PC-9 (cell line): ENCODE measurements around the gene MFSD12. TPM values are rescaled to one million over a fixed set of nuclear protein-coding genes. Genes with fewer than 3 reads are reported as not detected.
A peak's percentile ranks its signal among the peaks of the same experiment; 100 is the strongest.

Experiments
- BruUV-seq: library from RNA; stranded (reverse); fragments of 400-500 nt; replicated peaks from 2 replicates; lab custom pipeline; 2021; lab: Mats Ljungman, UMichigan
- CTCF ChIA-PET: fragments of 300-600 bp; sonication (Branson Sonifier 250); formaldehyde crosslinking; loops from one replicate; lab custom pipeline; 2022; ENCODE audit warnings: antibody characterized with exemption; lab: Charles Lee
- POLR2A ChIA-PET: fragments of 300-600 bp; sonication (Branson Sonifier 250); formaldehyde crosslinking; loops from one replicate; lab custom pipeline; 2022; ENCODE audit warnings: antibody characterized with exemption; ENCODE audit not compliant: unreplicated experiment; lab: Charles Lee
- DNase-seq, 2 experiments: peaks; one replicate each; pipeline versions ENCODE4 v3.0.0 to v3.0.0-alpha.2; 2015 to 2022; ENCODE audit warnings: mixed read lengths in 1 of 2
- H2AFZ ChIP-seq: fragments of 200-600 bp; sonication (generic); 2 replicates; pipeline ENCODE4 v1.8.1; 2017; ENCODE audit warnings: antibody characterized with exemption
- H3F3A ChIP-seq: fragments of 200-600 bp; sonication (generic); 2 replicates; pipeline ENCODE4 v1.8.1; 2017; ENCODE audit warnings: antibody characterized with exemption, mild to moderate bottlenecking, low read depth; ENCODE audit not compliant: insufficient read depth
- H3K27ac ChIP-seq: fragments of 200-600 bp; sonication (generic); 2 replicates; pipeline ENCODE4 v1.6.1; 2016; ENCODE audit warnings: mixed run types
- H3K27me3 ChIP-seq: fragments of 200-600 bp; sonication (generic); 2 replicates; pipeline ENCODE4 v1.6.1; 2016; ENCODE audit warnings: low read depth, mixed run types; ENCODE audit not compliant: insufficient read depth
- H3K36me3 ChIP-seq: fragments of 200-600 bp; sonication (generic); 2 replicates; pipeline ENCODE4 v1.6.1; 2016; ENCODE audit warnings: low read depth, mixed run types
- H3K4me1 ChIP-seq: fragments of 200-600 bp; sonication (generic); replicated peaks from 2 replicates; pipeline ENCODE4 v1.6.1; 2016; ENCODE audit warnings: mixed run types; ENCODE audit not compliant: insufficient read depth
- H3K4me2 ChIP-seq: fragments of 200-600 bp; sonication (generic); 2 replicates; pipeline ENCODE4 v1.6.1; 2017; ENCODE audit warnings: mixed run types
- H3K4me3 ChIP-seq: fragments of 200-600 bp; sonication (generic); 2 replicates; pipeline ENCODE4 v1.6.1; 2016; ENCODE audit warnings: mixed run types
- H3K79me2 ChIP-seq: fragments of 200-600 bp; sonication (generic); 2 replicates; pipeline ENCODE4 v1.6.1; 2017; ENCODE audit warnings: low read depth, mixed run types
- H3K9me2 ChIP-seq: fragments of 200-600 bp; sonication (generic); 2 replicates; pipeline ENCODE4 v1.8.1; 2017; ENCODE audit warnings: mild to moderate bottlenecking; ENCODE audit not compliant: insufficient read depth
- H3K9me3 ChIP-seq: fragments of 200-600 bp; sonication (generic); 2 replicates; pipeline ENCODE4 v1.8.1; 2016; ENCODE audit warnings: low read depth; ENCODE audit not compliant: insufficient read depth
- H4K20me1 ChIP-seq: fragments of 200-600 bp; sonication (generic); 2 replicates; pipeline ENCODE4 v1.8.1; 2017; ENCODE audit not compliant: insufficient read depth
- EZH2 ChIP-seq: fragments of 200-600 bp; sonication (generic); IDR thresholded peaks from 2 replicates; pipeline ENCODE4 v1.8.0; 2017; ENCODE audit warnings: antibody characterized with exemption, low read depth
- intact Hi-C: fragments of 100-400 bp; cut with micrococcal nuclease; formaldehyde crosslinking; loops from one replicate; pipeline ENCODE4 v1.10.0; 2022; ENCODE audit not compliant: unreplicated experiment
- total RNA-seq: library from RNA; stranded (reverse); gene quantifications from 2 replicates; pipeline ENCODE4 v1.2.3, GENCODE V29; 2021
- TF ChIP-seq, protein P1 (sequence below): fragments of 200-600 bp; sonication (generic); conservative IDR thresholded peaks from 2 replicates; pipeline ENCODE4 v1.6.1; 2017; ENCODE audit warnings: mixed run types, antibody characterized with exemption, mild to moderate bottlenecking, moderate library complexity

Gene MFSD12
- total RNA-seq, 1 experiment from 2014 or later, result 70.0 TPM

DNA sequence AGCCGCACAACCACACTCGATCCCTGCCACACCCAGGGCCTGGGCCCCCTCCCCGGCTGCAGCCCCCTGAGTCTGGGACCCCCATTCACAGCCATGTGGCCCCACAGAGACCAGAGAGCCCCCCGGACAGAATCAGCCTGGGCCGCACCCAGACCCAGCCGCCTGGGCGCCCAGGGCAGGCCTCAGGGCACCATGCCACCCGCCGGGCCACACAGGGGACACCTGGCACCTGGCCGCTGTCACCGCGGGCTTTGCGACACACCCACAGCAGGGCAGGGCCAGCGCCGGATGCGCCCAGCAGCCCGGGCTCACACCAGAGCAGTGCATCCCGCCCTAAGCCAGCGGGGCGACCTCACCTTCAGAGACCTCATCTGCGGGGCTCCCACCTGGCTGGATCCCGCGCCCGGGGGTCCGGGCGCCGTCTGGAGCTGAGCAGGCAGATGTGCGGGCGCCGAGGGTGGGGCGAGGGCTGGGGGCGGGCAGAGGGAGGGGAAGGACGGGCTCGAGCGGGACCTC, 48.8 kb upstream of the MFSD12 start:
- DNase-seq, result peak; percentile 40 to 69
- BruUV-seq, result no TSS peak
- Histone ChIP-seq H3K9me3 (no peaks in the 10 kb centered on the region), H3K4me3 (peak overlapping the region; percentile 33; the same call in 1 of the 2 replicates), H3K9me2 (no peaks in the 10 kb centered on the region), H3K79me2 (no peaks in the 10 kb centered on the region), H2AFZ (peak overlapping the region; percentile 62; the same call in 1 of the 2 replicates), H3K4me1 (0 out of 2 replicates have a peak, but pooled peaks cover 3% of the 10 kb centered on the region), H3F3A (0 out of 2 replicates have a peak, but pooled peaks cover 7% of the 10 kb centered on the region), H3K27me3 (no peaks in the 10 kb centered on the region), H3K27ac (no peak overlapping the region), H3K4me2 (peak overlapping the region; percentile 68), H3K36me3 (no peaks in the 10 kb centered on the region), H4K20me1 (no peaks in the 10 kb centered on the region)
- CTCF ChIA-PET, result no interaction called here
- POLR2A ChIA-PET, result no interaction called here
- intact Hi-C loops, result no loop called here
- TF ChIP-seq, protein P1, sequence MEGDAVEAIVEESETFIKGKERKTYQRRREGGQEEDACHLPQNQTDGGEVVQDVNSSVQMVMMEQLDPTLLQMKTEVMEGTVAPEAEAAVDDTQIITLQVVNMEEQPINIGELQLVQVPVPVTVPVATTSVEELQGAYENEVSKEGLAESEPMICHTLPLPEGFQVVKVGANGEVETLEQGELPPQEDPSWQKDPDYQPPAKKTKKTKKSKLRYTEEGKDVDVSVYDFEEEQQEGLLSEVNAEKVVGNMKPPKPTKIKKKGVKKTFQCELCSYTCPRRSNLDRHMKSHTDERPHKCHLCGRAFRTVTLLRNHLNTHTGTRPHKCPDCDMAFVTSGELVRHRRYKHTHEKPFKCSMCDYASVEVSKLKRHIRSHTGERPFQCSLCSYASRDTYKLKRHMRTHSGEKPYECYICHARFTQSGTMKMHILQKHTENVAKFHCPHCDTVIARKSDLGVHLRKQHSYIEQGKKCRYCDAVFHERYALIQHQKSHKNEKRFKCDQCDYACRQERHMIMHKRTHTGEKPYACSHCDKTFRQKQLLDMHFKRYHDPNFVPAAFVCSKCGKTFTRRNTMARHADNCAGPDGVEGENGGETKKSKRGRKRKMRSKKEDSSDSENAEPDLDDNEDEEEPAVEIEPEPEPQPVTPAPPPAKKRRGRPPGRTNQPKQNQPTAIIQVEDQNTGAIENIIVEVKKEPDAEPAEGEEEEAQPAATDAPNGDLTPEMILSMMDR, result no peak
- no peak for TF ChIP-seq EZH2

DNA sequence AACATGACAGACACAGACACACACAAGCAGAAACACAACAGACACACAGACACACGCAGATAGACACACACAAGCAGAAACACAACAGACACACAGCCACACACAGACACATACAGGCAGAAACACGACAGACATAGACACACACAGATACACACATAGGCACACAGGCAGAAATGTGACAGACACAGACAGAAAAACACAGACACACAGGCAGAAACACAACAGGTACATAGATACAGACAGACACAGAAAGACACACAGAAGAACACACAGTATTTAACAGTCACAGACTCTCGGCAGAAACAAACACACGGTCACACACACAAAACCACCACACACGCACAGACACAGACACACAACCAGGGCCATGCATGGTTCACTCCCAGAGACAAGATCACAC, 48.4 kb upstream of the MFSD12 start:
- Histone ChIP-seq H3K9me2 (no peaks in the 10 kb centered on the region), H3F3A (0 out of 2 replicates have a peak, but pooled peaks cover 7% of the 10 kb centered on the region), H3K79me2 (no peaks in the 10 kb centered on the region), H3K27ac (no peak overlapping the region), H3K27me3 (no peaks in the 10 kb centered on the region), H3K4me2 (peak overlapping the region; percentile 68), H2AFZ (no peak overlapping the region), H3K36me3 (no peaks in the 10 kb centered on the region), H3K4me3 (no peak overlapping the region), H3K4me1 (0 out of 2 replicates have a peak, but pooled peaks cover 3% of the 10 kb centered on the region), H4K20me1 (no peaks in the 10 kb centered on the region), H3K9me3 (no peaks in the 10 kb centered on the region)
- ChIA-PET POLR2A (no interaction called here), CTCF (no interaction called here)
- TF ChIP-seq EZH2, result no peak
- TF ChIP-seq, protein P1, result no peak
- intact Hi-C loops, result no loop called here
- BruUV-seq, result no TSS peak
- no peak for DNase-seq

DNA sequence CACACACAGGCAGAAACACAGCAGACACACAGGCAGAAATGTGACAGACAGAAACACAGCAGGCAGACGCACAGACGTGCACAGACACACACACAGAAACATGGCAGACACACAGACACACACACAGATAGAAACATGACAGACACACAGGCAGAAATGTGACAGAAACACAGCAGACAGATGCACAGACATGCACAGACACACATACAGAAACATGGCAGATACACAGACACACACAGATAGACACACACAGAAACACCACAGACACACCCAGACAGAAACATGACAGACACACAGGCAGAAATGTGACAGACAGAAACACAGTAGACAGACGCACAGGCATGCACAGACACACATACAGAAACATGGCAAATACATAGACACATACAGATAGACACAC, 48.0 kb upstream of the MFSD12 start:
- DNase-seq, result no peak
- BruUV-seq, result no TSS peak
- Histone ChIP-seq H3F3A (0 out of 2 replicates have a peak, but pooled peaks cover 7% of the 10 kb centered on the region), H3K27me3 (no peaks in the 10 kb centered on the region), H3K79me2 (no peaks in the 10 kb centered on the region), H4K20me1 (no peaks in the 10 kb centered on the region), H3K9me3 (no peaks in the 10 kb centered on the region), H3K27ac (no peak overlapping the region), H3K4me2 (no peak overlapping the region), H3K4me1 (0 out of 2 replicates have a peak, but pooled peaks cover 3% of the 10 kb centered on the region), H2AFZ (no peak overlapping the region), H3K36me3 (no peaks in the 10 kb centered on the region), H3K4me3 (no peak overlapping the region), H3K9me2 (no peaks in the 10 kb centered on the region)
- TF ChIP-seq, protein P1, result no peak
- no peak for TF ChIP-seq EZH2
- POLR2A ChIA-PET, result no interaction called here
- CTCF ChIA-PET, result no interaction called here
- intact Hi-C loops, result no loop called here
